ENCODE measurements around the gene CDHR5.

CDHR5 gene

GRCh38 chr11:586376-587316 lies 38.1 kb downstream of the CDHR5 start:
- DNase-seq (ENCODE audit: low read depth): no peak
- TF ChIP-seq, protein P1, sequence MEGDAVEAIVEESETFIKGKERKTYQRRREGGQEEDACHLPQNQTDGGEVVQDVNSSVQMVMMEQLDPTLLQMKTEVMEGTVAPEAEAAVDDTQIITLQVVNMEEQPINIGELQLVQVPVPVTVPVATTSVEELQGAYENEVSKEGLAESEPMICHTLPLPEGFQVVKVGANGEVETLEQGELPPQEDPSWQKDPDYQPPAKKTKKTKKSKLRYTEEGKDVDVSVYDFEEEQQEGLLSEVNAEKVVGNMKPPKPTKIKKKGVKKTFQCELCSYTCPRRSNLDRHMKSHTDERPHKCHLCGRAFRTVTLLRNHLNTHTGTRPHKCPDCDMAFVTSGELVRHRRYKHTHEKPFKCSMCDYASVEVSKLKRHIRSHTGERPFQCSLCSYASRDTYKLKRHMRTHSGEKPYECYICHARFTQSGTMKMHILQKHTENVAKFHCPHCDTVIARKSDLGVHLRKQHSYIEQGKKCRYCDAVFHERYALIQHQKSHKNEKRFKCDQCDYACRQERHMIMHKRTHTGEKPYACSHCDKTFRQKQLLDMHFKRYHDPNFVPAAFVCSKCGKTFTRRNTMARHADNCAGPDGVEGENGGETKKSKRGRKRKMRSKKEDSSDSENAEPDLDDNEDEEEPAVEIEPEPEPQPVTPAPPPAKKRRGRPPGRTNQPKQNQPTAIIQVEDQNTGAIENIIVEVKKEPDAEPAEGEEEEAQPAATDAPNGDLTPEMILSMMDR (IDR thresholded peaks at IDR 0.05; ENCODE audit: low read length, missing control alignments): no peak
- no peak overlapping the region for H3K4me3 ChIP-seq (replicated peaks; ENCODE audit: low read depth, low read length)

DNA sequence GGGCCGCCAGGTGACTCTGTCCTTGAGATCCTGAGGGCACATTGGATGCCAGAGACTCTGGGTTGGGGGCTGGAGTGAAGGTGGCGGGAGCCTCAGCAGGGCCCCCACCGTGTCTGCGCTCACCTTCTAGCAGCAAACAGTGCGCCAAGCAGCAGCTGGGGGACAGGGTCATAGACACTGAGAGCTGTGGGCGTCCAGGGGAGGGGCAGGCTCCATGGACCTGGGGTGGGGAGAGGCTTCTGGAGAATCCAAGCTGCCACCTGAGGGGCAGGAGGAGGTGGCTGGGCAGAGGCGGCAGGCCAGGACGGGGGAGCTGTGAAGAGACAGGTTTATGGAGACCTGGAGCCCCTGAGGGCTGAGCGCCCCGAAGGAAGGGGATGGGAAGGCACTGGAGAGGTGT lies 40.5 kb downstream of the CDHR5 start:
- no peak for DNase-seq (ENCODE audit: low read depth)
- TF ChIP-seq, protein P1 (IDR thresholded peaks at IDR 0.05; ENCODE audit: low read length, missing control alignments): no peak
- no peak overlapping the region for H3K4me3 ChIP-seq (replicated peaks; ENCODE audit: low read depth, low read length)

GRCh38 chr11:581752-582151 lies 43.0 kb downstream of the CDHR5 start:
- TF ChIP-seq, protein P1 (IDR thresholded peaks at IDR 0.05; ENCODE audit: low read length, missing control alignments): no peak
- H3K4me3 ChIP-seq (replicated peaks; ENCODE audit: low read depth, low read length): no peak overlapping the region

GRCh38 chr11:581342-581741 lies 43.4 kb downstream of the CDHR5 start:
- TF ChIP-seq, protein P1 (IDR thresholded peaks at IDR 0.05; ENCODE audit: low read length, missing control alignments): no peak
- no peak for DNase-seq (ENCODE audit: low read depth)
- no peak overlapping the region for H3K4me3 ChIP-seq (replicated peaks; ENCODE audit: low read depth, low read length)

More at GRCh38 chr11:581752-582151, 43.0 kb downstream of the CDHR5 start:
- DNase-seq (ENCODE audit: low read depth): no peak

- no peak overlapping the region for H3K4me3 ChIP-seq (replicated peaks; ENCODE audit: low read depth, low read length)
- DNase-seq (ENCODE audit: low read depth): peak; percentile 16
- TF ChIP-seq, protein P1 (IDR thresholded peaks at IDR 0.05; ENCODE audit: low read length, missing control alignments): no peak
Measured at GRCh38 chr11:579830-580601, 44.7 kb downstream of the CDHR5 start.

- H3K4me3 ChIP-seq (replicated peaks; ENCODE audit: low read depth, low read length): peak overlapping the region; percentile 91
- TF ChIP-seq, protein P1 (IDR thresholded peaks at IDR 0.05; ENCODE audit: low read length, missing control alignments): no peak
- no peak for DNase-seq (ENCODE audit: low read depth)
Measured at GRCh38 chr11:578276-579035, 46.3 kb downstream of the CDHR5 start.
